A549 (cell line): Measurements from ENCODE around the gene CD83. TPM values are rescaled to one million over a fixed set of nuclear protein-coding genes. Genes with fewer than 3 reads are reported as not detected.

Experiments used
- ATAC-seq, 2 experiments: fragments of 200-7000 bp in 1 of 2; fragments of >200 bp in 1 of 2; cut with Nextera tagmentation in 1 of 2; cut with Tn5 transposase in 1 of 2; 3 replicates each; pipeline versions ENCODE4 v1.8.0 to v1.9.1; 2018 to 2020; ENCODE audit warnings: mild to moderate bottlenecking in 1 of 2, moderate library complexity in 1 of 2
- CTCF ChIA-PET: fragments of 300-600 bp; sonication (Branson Sonifier 250); formaldehyde crosslinking; extraction: SDS; loops from one replicate; lab custom pipeline; 2021; ENCODE audit warnings: antibody characterized with exemption, inconsistent platforms; lab: Yijun Ruan, JAX
- POLR2A ChIA-PET: fragments of 350-600 bp; formaldehyde crosslinking; extraction: SDS; loops from one replicate; lab custom pipeline; 2021; ENCODE audit warnings: antibody characterized with exemption, inconsistent platforms; lab: Yijun Ruan, JAX
- DNase-seq, 2 experiments: peaks; one replicate each; pipeline versions ENCODE4 v3.0.0 to v3.0.0-alpha.2; 2011 to 2016; ENCODE audit warnings: low read depth in 1 of 2, low spot score in 1 of 2
- FAIRE-seq: peaks from 2 replicates; lab custom pipeline; 2011; peaks lifted over from hg19 to GRCh38; lab: Jason Lieb, UNC
- H3K27ac ChIP-seq, 2 experiments: fragments of >200 bp; sonication (Bioruptor Twin); formaldehyde crosslinking; 3 replicates each; pipeline ENCODE4 v1.5.1; 2016 to 2017
- H3K4me1 ChIP-seq: fragments of >200 bp; sonication (Bioruptor Twin); formaldehyde crosslinking; 3 replicates; pipeline ENCODE4 v1.6.1; 2016
- H3K4me2 ChIP-seq: fragments of >200 bp; sonication (Bioruptor Twin); formaldehyde crosslinking; 3 replicates; pipeline ENCODE4 v1.6.1; 2016
- H3K4me3 ChIP-seq: fragments of >200 bp; sonication (Bioruptor Twin); formaldehyde crosslinking; 3 replicates; pipeline ENCODE4 v1.5.1; 2016
- H3K9me3 ChIP-seq: fragments of >200 bp; sonication (Bioruptor Twin); formaldehyde crosslinking; 3 replicates; pipeline ENCODE4 v1.6.1; 2016
- BCL3 ChIP-seq: fragments of >200 bp; sonication (Bioruptor Twin); formaldehyde crosslinking; IDR thresholded peaks from 3 replicates; pipeline ENCODE4 v1.6.1; 2016
- CBX8 ChIP-seq: fragments of 200-600 bp; sonication (generic); IDR thresholded peaks from 2 replicates; pipeline ENCODE4 v1.6.1; 2016
- CHD2 ChIP-seq: fragments of 150-350 bp; IDR thresholded peaks from 2 replicates; pipeline ENCODE4 v1.6.1; 2014; ENCODE audit warnings: low read length; ENCODE audit not compliant: partially characterized antibody
- E2F6 ChIP-seq: IDR thresholded peaks from 2 replicates; pipeline ENCODE4 v1.6.1; 2012; ENCODE audit warnings: low read depth, borderline replicate concordance
- EHF ChIP-seq: fragments of 250-450 bp; sonication (Bioruptor Pico); IDR thresholded peaks from 2 replicates; pipeline ENCODE4 v1.5.0; 2020; ENCODE audit warnings: mild to moderate bottlenecking
- EHMT2 ChIP-seq: fragments of 200-600 bp; sonication (generic); IDR thresholded peaks from 2 replicates; pipeline ENCODE4 v1.6.1; 2016; ENCODE audit warnings: antibody characterized with exemption, low read depth, mild to moderate bottlenecking, moderate library complexity
- ELK1 ChIP-seq: fragments of 150-350 bp; IDR thresholded peaks from 2 replicates; pipeline ENCODE4 v1.6.1; 2014; ENCODE audit warnings: low read depth, mild to moderate bottlenecking, low read length
- ESRRA ChIP-seq: fragments of 150-350 bp; IDR thresholded peaks from 2 replicates; pipeline ENCODE4 v1.6.1; 2014; ENCODE audit warnings: mild to moderate bottlenecking, low read length, borderline replicate concordance
- FOSL2 ChIP-seq, 2 experiments: fragments of 450-650 bp in 1 of 2; fragments of >200 bp in 1 of 2; sonication (Bioruptor Twin) in 1 of 2; formaldehyde crosslinking; IDR thresholded peaks; 2 replicates each; pipeline versions ENCODE4 v1.5.0 to v1.6.1; 2016 to 2020; ENCODE audit warnings: mild to moderate bottlenecking in 1 of 2, moderate library complexity in 1 of 2
- FOXS1 ChIP-seq: fragments of 250-450 bp; sonication (Bioruptor Pico); IDR thresholded peaks from 2 replicates; pipeline ENCODE4 v1.5.0; 2020; ENCODE audit warnings: mild to moderate bottlenecking, moderate library complexity
- HDAC2 ChIP-seq: fragments of 200-600 bp; sonication (generic); IDR thresholded peaks from 2 replicates; pipeline ENCODE4 v1.6.1; 2016
- HES2 ChIP-seq: fragments of >200 bp; sonication (Bioruptor Twin); formaldehyde crosslinking; IDR thresholded peaks from 2 replicates; pipeline ENCODE4 v1.6.1; 2016
- HMGXB4 ChIP-seq: fragments of 250-450 bp; sonication (Bioruptor Pico); IDR thresholded peaks from 2 replicates; pipeline ENCODE4 v1.5.0; 2021; ENCODE audit warnings: mild to moderate bottlenecking, moderate library complexity, borderline replicate concordance
- KDM1A ChIP-seq: fragments of 200-600 bp; sonication (generic); IDR thresholded peaks from 2 replicates; pipeline ENCODE4 v1.6.1; 2016; ENCODE audit warnings: low read depth, mild to moderate bottlenecking
- MAFK ChIP-seq: fragments of 450-650 bp; IDR thresholded peaks from 2 replicates; pipeline ENCODE4 v1.6.1; 2014; ENCODE audit not compliant: partially characterized antibody
- MAX ChIP-seq: IDR thresholded peaks from 2 replicates; pipeline ENCODE4 v1.6.1; 2012
- MAZ ChIP-seq: fragments of 150-350 bp; IDR thresholded peaks from 2 replicates; pipeline ENCODE4 v1.6.1; 2014; ENCODE audit warnings: antibody characterized with exemption, low read depth, low read length, borderline replicate concordance
- NPAS2 ChIP-seq: fragments of 250-450 bp; sonication (Bioruptor Pico); IDR thresholded peaks from 2 replicates; pipeline ENCODE4 v1.8.0; 2022; ENCODE audit warnings: mild to moderate bottlenecking, moderate library complexity, borderline replicate concordance
- POLR2A ChIP-seq: IDR thresholded peaks from 2 replicates; pipeline ENCODE4 v1.6.1; 2012; ENCODE audit warnings: mild to moderate bottlenecking, low read length
- TP53 ChIP-seq: fragments of 250-450 bp; sonication (Bioruptor Pico); IDR thresholded peaks from 2 replicates; pipeline ENCODE4 v1.5.0; 2021; ENCODE audit warnings: mild to moderate bottlenecking, moderate library complexity
- USF2 ChIP-seq: fragments of 450-650 bp; IDR thresholded peaks from 2 replicates; pipeline ENCODE4 v1.6.1; 2014; ENCODE audit warnings: antibody characterized with exemption
- ZFP36 ChIP-seq: fragments of 450-650 bp; IDR thresholded peaks from 2 replicates; pipeline ENCODE4 v1.6.1; 2014; ENCODE audit warnings: borderline replicate concordance; ENCODE audit not compliant: partially characterized antibody
- ZNF302 ChIP-seq: fragments of 250-450 bp; sonication (Bioruptor Pico); IDR thresholded peaks from 2 replicates; pipeline ENCODE4 v1.9.0; 2021; ENCODE audit warnings: inconsistent platforms, mild to moderate bottlenecking, moderate library complexity
- WGBS: methylation state at CpG from one replicate; pipeline ENCODE4 v1.1.6; 2017; ENCODE audit errors: missing lambda C conversion rate; 5-methylcytosine and 5-hydroxymethylcytosine counted together
- polyA plus RNA-seq, 4 experiments: library from polyadenylated mRNA; depleted of rRNA in 3 of 4; stranded (reverse); fragments of >200 nt; fragmentation: RNase III in 1 of 4; extraction: RNeasy Plus Mini Kit Qiagen cat#74134 plus additional on column Dnase treatment in 1 of 4; gene quantifications; 2 replicates in 3 of 4; 3 replicates in 1 of 4; pipeline ENCODE4 v1.2.3, GENCODE V29; 2011 to 2017

Gene CD83
- polyA plus RNA-seq, 2 of the 4 experiments (the other 2 are of a cell fraction), result 0.79 to 0.94 TPM

GRCh38 chr6:14095437-14095836 lies 22.1 kb upstream of the CD83 start:
- CTCF ChIA-PET, result interaction anchor here (1.3 to 1.9 kb wide), 2 partner anchors 49 to 187 kb away, joined by 4 to 5 read pairs; no protein-coding TSS in a partner anchor
- no peak overlapping the region for H3K27ac ChIP-seq
- 0 out of 3 replicates have a peak, but pooled peaks cover 2% of the 10 kb centered on the region for H3K9me3 ChIP-seq
- H3K4me3 ChIP-seq, result no peak overlapping the region
- no peak for DNase-seq
- TF ChIP-seq USF2 (no peak), MAFK (no peak), ZNF302 (CRISPR knock-in tag) (no peak), ESRRA (no peak), MAZ (no peak), HES2 (no peak), KDM1A (no peak), NPAS2 (CRISPR knock-in tag) (no peak), FOXS1 (CRISPR knock-in tag) (no peak), CHD2 (no peak), EHF (CRISPR knock-in tag) (no peak), FOSL2 (IDR thresholded peaks at IDR 0.05) (no peak), FOSL2 (CRISPR knock-in tag; IDR thresholded peaks at IDR 0.05) (no peak), ELK1 (no peak), MAX (no peak), BCL3 (no peak), HMGXB4 (no peak), HDAC2 (no peak)
- TF ChIP-seq, all 56 proteins: peak for 0
- Histone ChIP-seq H3K4me2 (no peak overlapping the region), H3K4me1 (no peaks in the 10 kb centered on the region)
- ATAC-seq (no peak), FAIRE-seq (no peak)
- POLR2A ChIA-PET, result no interaction called here
- 56% methylated on average over 6 of the region's 6 CpGs for WGBS

- Histone ChIP-seq H3K27ac (no peak overlapping the region), H3K9me3 (no peaks in the 10 kb centered on the region), H3K4me2 (no peak overlapping the region), H3K4me3 (no peak overlapping the region), H3K4me1 (no peaks in the 10 kb centered on the region)
- 78% methylated on average over 3 of the region's 3 CpGs for WGBS
- ChIA-PET POLR2A (no interaction called here), CTCF (no interaction called here)
- no peak for ATAC-seq
- TF ChIP-seq CHD2 (no peak), TP53 (CRISPR knock-in tag) (no peak), FOSL2 (IDR thresholded peaks at IDR 0.05) (no peak), FOSL2 (CRISPR knock-in tag; IDR thresholded peaks at IDR 0.05) (no peak), ELK1 (no peak), HMGXB4 (no peak), POLR2A (no peak), EHMT2 (no peak), CBX8 (no peak), MAZ (no peak), MAX (no peak), E2F6 (no peak), ZFP36 (no peak)
- no peak for FAIRE-seq
- no peak for DNase-seq
These were observed 17.4 kb upstream of the CD83 start for GRCh38 chr6:14100138-14100537.
